ENCODE results near the gene RP2.
A peak's percentile ranks its signal among the peaks of the same experiment; 100 is the strongest.

DNA sequence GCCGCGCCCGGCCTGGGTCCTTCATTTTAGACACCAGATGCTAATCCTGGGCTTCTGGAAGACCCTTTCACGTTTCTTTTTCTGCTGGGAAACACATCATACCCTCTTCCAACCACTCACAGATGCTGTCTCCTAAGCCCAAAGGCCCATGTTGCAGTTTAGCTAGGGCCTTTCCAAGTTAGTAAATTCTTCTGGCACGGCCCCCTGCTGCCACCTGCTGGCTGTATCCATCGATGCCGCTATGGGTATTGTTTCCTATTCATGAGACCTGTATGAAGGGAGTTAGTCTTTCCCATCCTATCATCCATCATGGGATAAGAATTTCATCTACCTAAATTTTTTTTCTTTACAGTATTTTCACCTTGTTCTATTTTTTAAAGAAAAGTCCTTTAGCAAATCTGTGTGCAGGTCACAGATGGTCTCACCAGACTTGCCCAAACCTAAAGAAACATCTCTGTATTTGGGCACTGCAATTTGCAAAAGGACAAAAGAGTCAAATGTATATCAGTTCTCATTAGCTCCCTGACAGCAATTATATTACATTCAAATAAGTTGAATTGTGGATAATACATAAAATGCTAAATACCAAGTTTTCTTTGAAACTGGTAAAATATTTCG is 40.2 kb upstream of the RP2 start:
- TF ChIP-seq POLR2AphosphoS5 (IDR thresholded peaks at IDR 0.05), result peak in 1 of 2 donors; percentile 7
- TF ChIP-seq, protein P1, sequence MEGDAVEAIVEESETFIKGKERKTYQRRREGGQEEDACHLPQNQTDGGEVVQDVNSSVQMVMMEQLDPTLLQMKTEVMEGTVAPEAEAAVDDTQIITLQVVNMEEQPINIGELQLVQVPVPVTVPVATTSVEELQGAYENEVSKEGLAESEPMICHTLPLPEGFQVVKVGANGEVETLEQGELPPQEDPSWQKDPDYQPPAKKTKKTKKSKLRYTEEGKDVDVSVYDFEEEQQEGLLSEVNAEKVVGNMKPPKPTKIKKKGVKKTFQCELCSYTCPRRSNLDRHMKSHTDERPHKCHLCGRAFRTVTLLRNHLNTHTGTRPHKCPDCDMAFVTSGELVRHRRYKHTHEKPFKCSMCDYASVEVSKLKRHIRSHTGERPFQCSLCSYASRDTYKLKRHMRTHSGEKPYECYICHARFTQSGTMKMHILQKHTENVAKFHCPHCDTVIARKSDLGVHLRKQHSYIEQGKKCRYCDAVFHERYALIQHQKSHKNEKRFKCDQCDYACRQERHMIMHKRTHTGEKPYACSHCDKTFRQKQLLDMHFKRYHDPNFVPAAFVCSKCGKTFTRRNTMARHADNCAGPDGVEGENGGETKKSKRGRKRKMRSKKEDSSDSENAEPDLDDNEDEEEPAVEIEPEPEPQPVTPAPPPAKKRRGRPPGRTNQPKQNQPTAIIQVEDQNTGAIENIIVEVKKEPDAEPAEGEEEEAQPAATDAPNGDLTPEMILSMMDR (IDR thresholded peaks at IDR 0.05), result peak; percentile 66 to 77 (median 67)
- no peak for TF ChIP-seq POLR2A (IDR thresholded peaks at IDR 0.05; ENCODE audit: low read depth)

Data from esophagus muscularis mucosa (tissue), 3 donors.